ENCODE results near the gene FAM193B.
A peak's percentile ranks its signal among the peaks of the same experiment; 100 is the strongest.

FAM193B gene

GRCh38 chr5:177554474-177555111 is at the start of gene FAM193B:
TSS of gene FAM193B (minus strand) at chr5:177554563. CDS start at chr5:177554458, 105 bp downstream.
- DNase-seq (ENCODE audit: low spot score), result peak; percentile 99
- in situ Hi-C loops (cut with MboI; ENCODE audit: low pct_unique_long_range_greater_than_20kb, low sequenced_read_pairs, unreplicated experiment), result no loop called here
- TF ChIP-seq CTCF (IDR thresholded peaks at IDR 0.05; ENCODE audit: extremely low read depth, insufficient read depth, missing control alignments), result no peak

GRCh38 chr5:177604116-177604521 is 49.8 kb upstream of the FAM193B start:
- TF ChIP-seq CTCF (IDR thresholded peaks at IDR 0.05; ENCODE audit: extremely low read depth, insufficient read depth, missing control alignments), result no peak
- in situ Hi-C loops (cut with MboI; ENCODE audit: low pct_unique_long_range_greater_than_20kb, low sequenced_read_pairs, unreplicated experiment), result no loop called here
- no peak for DNase-seq (ENCODE audit: low spot score)

GRCh38 chr5:177603631-177604030 is 49.3 kb upstream of the FAM193B start:
- TF ChIP-seq CTCF (IDR thresholded peaks at IDR 0.05; ENCODE audit: extremely low read depth, insufficient read depth, missing control alignments), result no peak
- in situ Hi-C loops (cut with MboI; ENCODE audit: low pct_unique_long_range_greater_than_20kb, low sequenced_read_pairs, unreplicated experiment), result no loop called here
- no peak for DNase-seq (ENCODE audit: low spot score)

- TF ChIP-seq CTCF (IDR thresholded peaks at IDR 0.05; ENCODE audit: extremely low read depth, insufficient read depth, missing control alignments), result no peak
- in situ Hi-C loops (cut with MboI; ENCODE audit: low pct_unique_long_range_greater_than_20kb, low sequenced_read_pairs, unreplicated experiment), result no loop called here
Observed at GRCh38 chr5:177602458-177602830, 48.1 kb upstream of the FAM193B start.

GRCh38 chr5:177601577-177602457 is 47.5 kb upstream of the FAM193B start:
- in situ Hi-C loops (cut with MboI; ENCODE audit: low pct_unique_long_range_greater_than_20kb, low sequenced_read_pairs, unreplicated experiment), result no loop called here
- DNase-seq (ENCODE audit: low spot score), result no peak
- TF ChIP-seq CTCF (IDR thresholded peaks at IDR 0.05; ENCODE audit: extremely low read depth, insufficient read depth, missing control alignments), result no peak

More at GRCh38 chr5:177602458-177602830, 48.1 kb upstream of the FAM193B start:
- DNase-seq (ENCODE audit: low spot score), result no peak

- in situ Hi-C loops (cut with MboI; ENCODE audit: low pct_unique_long_range_greater_than_20kb, low sequenced_read_pairs, unreplicated experiment), result no loop called here
- TF ChIP-seq CTCF (IDR thresholded peaks at IDR 0.05; ENCODE audit: extremely low read depth, insufficient read depth, missing control alignments), result no peak
- no peak for DNase-seq (ENCODE audit: low spot score)
Observed at GRCh38 chr5:177601126-177601525, 46.8 kb upstream of the FAM193B start.
